Ovary (tissue), 3 donors: ENCODE measurements around the gene PLEKHH1.

Experiments
- POLR2A ChIP-seq: fragments of 450-650 bp; IDR thresholded peaks from one replicate; pipeline ENCODE4 v1.6.1; 2017; ENCODE audit warnings: antibody characterized with exemption, mild to moderate bottlenecking, moderate library complexity
- TF ChIP-seq, protein P1 (sequence below), 3 donors: fragments of 450-650 bp in 2 of 3; fragments of 200-600 bp in 1 of 3; IDR thresholded peaks; one replicate each; pipeline versions ENCODE4 v1.5.1 to v1.8.0; 2016 to 2022; ENCODE audit warnings: antibody characterized with exemption in 3 of 3, mild to moderate bottlenecking in 1 of 3
- donor health status: DM: no; HTN: no; CAD: no.

DNA sequence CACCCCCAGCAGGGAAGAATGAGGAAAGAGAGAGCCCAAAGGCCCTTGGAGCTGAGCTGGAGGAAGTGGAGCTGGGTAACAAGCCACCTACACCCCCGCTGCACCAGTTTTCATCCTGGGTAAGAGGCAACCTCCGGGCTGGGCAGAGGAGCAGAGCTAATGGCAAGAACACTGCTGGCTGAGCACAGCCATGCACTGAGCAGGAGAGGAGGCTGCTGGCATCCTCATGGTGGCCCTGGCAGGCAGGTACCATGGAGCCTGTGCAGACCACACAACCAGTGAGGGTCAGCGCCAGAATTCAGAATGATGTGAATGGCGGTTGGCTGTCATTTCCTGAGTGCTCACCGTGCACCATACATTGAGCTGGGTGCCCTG lies 29.7 kb downstream of the PLEKHH1 start:
- TF ChIP-seq, protein P1, sequence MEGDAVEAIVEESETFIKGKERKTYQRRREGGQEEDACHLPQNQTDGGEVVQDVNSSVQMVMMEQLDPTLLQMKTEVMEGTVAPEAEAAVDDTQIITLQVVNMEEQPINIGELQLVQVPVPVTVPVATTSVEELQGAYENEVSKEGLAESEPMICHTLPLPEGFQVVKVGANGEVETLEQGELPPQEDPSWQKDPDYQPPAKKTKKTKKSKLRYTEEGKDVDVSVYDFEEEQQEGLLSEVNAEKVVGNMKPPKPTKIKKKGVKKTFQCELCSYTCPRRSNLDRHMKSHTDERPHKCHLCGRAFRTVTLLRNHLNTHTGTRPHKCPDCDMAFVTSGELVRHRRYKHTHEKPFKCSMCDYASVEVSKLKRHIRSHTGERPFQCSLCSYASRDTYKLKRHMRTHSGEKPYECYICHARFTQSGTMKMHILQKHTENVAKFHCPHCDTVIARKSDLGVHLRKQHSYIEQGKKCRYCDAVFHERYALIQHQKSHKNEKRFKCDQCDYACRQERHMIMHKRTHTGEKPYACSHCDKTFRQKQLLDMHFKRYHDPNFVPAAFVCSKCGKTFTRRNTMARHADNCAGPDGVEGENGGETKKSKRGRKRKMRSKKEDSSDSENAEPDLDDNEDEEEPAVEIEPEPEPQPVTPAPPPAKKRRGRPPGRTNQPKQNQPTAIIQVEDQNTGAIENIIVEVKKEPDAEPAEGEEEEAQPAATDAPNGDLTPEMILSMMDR (IDR thresholded peaks at IDR 0.05) = no peak
- no peak for TF ChIP-seq POLR2A
